H1 (cell line): ENCODE measurements around the gene UTP3. TPM values are rescaled to one million over a fixed set of nuclear protein-coding genes. Genes with fewer than 3 reads are reported as not detected.

Experiments
- ASH2L ChIP-seq: fragments of 200-600, 300-600 bp; sonication (generic); IDR thresholded peaks from one replicate; pipeline ENCODE4 v1.7.1; 2017; ENCODE audit warnings: low read length
- ATF2 ChIP-seq: IDR thresholded peaks from 2 replicates; pipeline ENCODE4 v1.6.1; 2012; ENCODE audit warnings: low read length, inconsistent platforms
- BACH1 ChIP-seq: IDR thresholded peaks from 2 replicates; pipeline ENCODE4 v1.6.1; 2012; ENCODE audit warnings: low read length, improper control_type of control experiment
- CHD1 ChIP-seq: IDR thresholded peaks from 2 replicates; pipeline ENCODE4 v1.6.1; 2012; ENCODE audit warnings: low read depth, low read length, improper control_type of control experiment
- EGR1 ChIP-seq: IDR thresholded peaks from 2 replicates; pipeline ENCODE4 v1.6.1; 2011; ENCODE audit warnings: low read depth, low read length, borderline replicate concordance
- GTF2F1 ChIP-seq: IDR thresholded peaks from 2 replicates; pipeline ENCODE4 v1.6.1; 2012; ENCODE audit warnings: low read depth, low read length, improper control_type of control experiment, borderline replicate concordance
- KDM5A ChIP-seq: fragments of 200-600 bp; IDR thresholded peaks from 2 replicates; pipeline ENCODE4 v1.7.1; 2012; ENCODE audit warnings: mild to moderate bottlenecking, low read length, inconsistent platforms, mixed read lengths
- NANOG ChIP-seq: IDR thresholded peaks from 2 replicates; pipeline ENCODE4 v1.6.1; 2011; ENCODE audit warnings: low read length, low read depth, mild to moderate bottlenecking, inconsistent platforms; ENCODE audit not compliant: insufficient read depth, poor library complexity, severe bottlenecking
- PHF8 ChIP-seq: fragments of 200-600 bp; sonication (generic); conservative IDR thresholded peaks from 2 replicates; pipeline ENCODE4 v1.7.1; 2012; ENCODE audit warnings: low read depth, mild to moderate bottlenecking, inconsistent platforms, low read length, moderate library complexity
- POLR2A ChIP-seq, 2 experiments: IDR thresholded peaks; 1 replicate in 1 of 2; 2 replicates in 1 of 2; pipeline ENCODE4 v1.6.1; 2011; ENCODE audit warnings: low read depth in 2 of 2, low read length in 2 of 2, mild to moderate bottlenecking in 2 of 2; ENCODE audit errors: control extremely low read depth in 1 of 2
- RAD21 ChIP-seq, 2 experiments: IDR thresholded peaks in 1 of 2; conservative IDR thresholded peaks in 1 of 2; 2 replicates each; pipeline ENCODE4 v1.6.1; 2011; ENCODE audit warnings: low read depth in 2 of 2, low read length in 2 of 2, improper control_type of control experiment in 1 of 2, inconsistent platforms in 1 of 2, mild to moderate bottlenecking in 1 of 2, moderate library complexity in 1 of 2
- RFX5 ChIP-seq: IDR thresholded peaks from 2 replicates; pipeline ENCODE4 v1.6.1; 2011; ENCODE audit warnings: low read depth, low read length, improper control_type of control experiment, borderline replicate concordance
- SAP30 ChIP-seq: fragments of 300-600 bp; sonication (generic); IDR thresholded peaks from 2 replicates; pipeline ENCODE4 v1.7.1; 2012; ENCODE audit warnings: low read length, moderate library complexity, mild to moderate bottlenecking, inconsistent platforms; ENCODE audit not compliant: insufficient read depth, insufficient replicate concordance
- SIRT6 ChIP-seq: IDR thresholded peaks from one replicate; pipeline ENCODE4 v1.7.1; 2012; ENCODE audit warnings: low read length, inconsistent platforms
- SIX5 ChIP-seq: IDR thresholded peaks from 2 replicates; pipeline ENCODE4 v1.6.1; 2011; ENCODE audit warnings: mild to moderate bottlenecking, low read depth, low read length
- SP2 ChIP-seq: IDR thresholded peaks from 2 replicates; pipeline ENCODE4 v1.6.1; 2012; ENCODE audit warnings: mild to moderate bottlenecking, low read length, inconsistent platforms
- SUZ12 ChIP-seq: fragments of 200-600 bp; sonication (generic); IDR thresholded peaks from 2 replicates; pipeline ENCODE4 v1.6.1; 2012; ENCODE audit warnings: mild to moderate bottlenecking, inconsistent platforms, low read length, moderate library complexity, mixed read lengths
- TAF7 ChIP-seq: optimal IDR thresholded peaks from 2 replicates; pipeline ENCODE3; 2011; ENCODE audit warnings: low read depth, mild to moderate bottlenecking, inconsistent platforms, low read length, moderate library complexity, borderline replicate concordance
- YY1 ChIP-seq: IDR thresholded peaks from 2 replicates; pipeline ENCODE4 v1.6.1; 2011; ENCODE audit warnings: low read depth, mild to moderate bottlenecking, low read length
- ZNF274 ChIP-seq: IDR thresholded peaks from 2 replicates; pipeline ENCODE4 v1.7.0; 2012; ENCODE audit warnings: low read length, borderline replicate concordance; ENCODE audit errors: extremely low read depth
- polyA plus RNA-seq, 7 experiments: library from polyadenylated mRNA; depleted of rRNA in 3 of 7; stranded (reverse) in 5 of 7; unstranded in 2 of 7; fragments of >200 nt in 5 of 7; fragments of 200-250 nt in 2 of 7; gene quantifications; 1 replicate in 5 of 7; 2 replicates in 1 of 7; 4 replicates in 1 of 7; pipeline versions ENCODE4 v1.2.1 to v1.2.3, GENCODE V29; 2011 to 2013; ENCODE audit warnings: missing spikeins in 2 of 7, mixed read lengths in 2 of 7
- total RNA-seq: library from RNA; stranded (reverse); fragmentation: NEBNext Ultra II Directional; extraction: Animal tissue kit (Norgen Biotek cat#: 25700); gene quantifications from 2 replicates; pipeline ENCODE4 v1.2.1, GENCODE V29; 2021

The UTP3 gene
- total and polyA plus RNA-seq, 2 of the 8 experiments (the other 6 are each of a cell fraction or from before 2014, with no cell fraction given), result 11.2 to 51.3 TPM

- TF ChIP-seq ATF2 (peak; percentile 84; the same call in 1 of the 2 replicates), GTF2F1 (no peak), ASH2L (peak; percentile 92), TAF7 (peak; percentile 16), SAP30 (peak; percentile 52), PHF8 (peak; percentile 78), SP2 (no peak), CHD1 (no peak; the same call in 1 of the 2 replicates), SIX5 (0 out of 2 replicates have a peak, but pooled peaks have one; percentile 6), SUZ12 (no peak), ZNF274 (no peak), YY1 (peak; percentile 22; the same call in 1 of the 2 replicates), RFX5 (no peak), KDM5A (peak; percentile 38; the same call in 1 of the 2 replicates), NANOG (no peak), BACH1 (no peak), POLR2A (IDR thresholded peaks at IDR 0.05; ENCODE audit: control extremely low read depth in 1 of 2, low read depth in 2 of 2, low read length in 2 of 2) (peak in 1 of 2 experiments; percentile 85; a peak in 2 of 3 replicates), SIRT6 (no peak), EGR1 (peak; percentile 78), RAD21 (IDR thresholded peaks at IDR 0.05 in 1 of 2, conservative IDR thresholded peaks at IDR 0.05 in 1 of 2; ENCODE audit: low read depth in 2 of 2, low read length in 2 of 2) (peak; percentile 44 to 55)
These were observed at the start of gene UTP3 (continued) for GRCh38 chr4:70687821-70688794.
